ENCODE results near the gene TBX2.

GRCh38 chr17:61402073-61402541 lies 2.5 kb downstream of the TBX2 start:
- TF ChIP-seq POLR2A (IDR thresholded peaks at IDR 0.05; ENCODE audit: low read depth, low read length) (no peak), POLR2AphosphoS5 (IDR thresholded peaks at IDR 0.05; ENCODE audit: low read depth, low read length) (no peak), SPI1 (IDR thresholded peaks at IDR 0.05; ENCODE audit: low read depth, low read length) (no peak), TAF1 (IDR thresholded peaks at IDR 0.05; ENCODE audit: low read depth, low read length) (no peak), POU2F2 (IDR thresholded peaks at IDR 0.05; ENCODE audit: low read depth, low read length) (no peak)
